A549 (cell line): Measurements from ENCODE around the gene PBXIP1. TPM values are rescaled to one million over a fixed set of nuclear protein-coding genes. Genes with fewer than 3 reads are reported as not detected.

Source experiments
- ATAC-seq, 2 experiments: fragments of 200-7000 bp in 1 of 2; fragments of >200 bp in 1 of 2; cut with Nextera tagmentation in 1 of 2; cut with Tn5 transposase in 1 of 2; 3 replicates each; pipeline versions ENCODE4 v1.8.0 to v1.9.1; 2018 to 2020; ENCODE audit warnings: mild to moderate bottlenecking in 1 of 2, moderate library complexity in 1 of 2
- CTCF ChIA-PET: fragments of 300-600 bp; sonication (Branson Sonifier 250); formaldehyde crosslinking; extraction: SDS; loops from one replicate; lab custom pipeline; 2021; ENCODE audit warnings: antibody characterized with exemption, inconsistent platforms; lab: Yijun Ruan, JAX
- POLR2A ChIA-PET: fragments of 350-600 bp; formaldehyde crosslinking; extraction: SDS; loops from one replicate; lab custom pipeline; 2021; ENCODE audit warnings: antibody characterized with exemption, inconsistent platforms; lab: Yijun Ruan, JAX
- DNase-seq, 2 experiments: peaks; one replicate each; pipeline versions ENCODE4 v3.0.0 to v3.0.0-alpha.2; 2011 to 2016; ENCODE audit warnings: low read depth in 1 of 2, low spot score in 1 of 2
- FAIRE-seq: peaks from 2 replicates; lab custom pipeline; 2011; peaks lifted over from hg19 to GRCh38; lab: Jason Lieb, UNC
- H3K27ac ChIP-seq, 2 experiments: fragments of >200 bp; sonication (Bioruptor Twin); formaldehyde crosslinking; 3 replicates each; pipeline ENCODE4 v1.5.1; 2016 to 2017
- H3K4me1 ChIP-seq: fragments of >200 bp; sonication (Bioruptor Twin); formaldehyde crosslinking; 3 replicates; pipeline ENCODE4 v1.6.1; 2016
- H3K4me2 ChIP-seq: fragments of >200 bp; sonication (Bioruptor Twin); formaldehyde crosslinking; 3 replicates; pipeline ENCODE4 v1.6.1; 2016
- H3K4me3 ChIP-seq: fragments of >200 bp; sonication (Bioruptor Twin); formaldehyde crosslinking; 3 replicates; pipeline ENCODE4 v1.5.1; 2016
- H3K9me3 ChIP-seq: fragments of >200 bp; sonication (Bioruptor Twin); formaldehyde crosslinking; 3 replicates; pipeline ENCODE4 v1.6.1; 2016
- BCL3 ChIP-seq: fragments of >200 bp; sonication (Bioruptor Twin); formaldehyde crosslinking; IDR thresholded peaks from 3 replicates; pipeline ENCODE4 v1.6.1; 2016
- CHD2 ChIP-seq: fragments of 150-350 bp; IDR thresholded peaks from 2 replicates; pipeline ENCODE4 v1.6.1; 2014; ENCODE audit warnings: low read length; ENCODE audit not compliant: partially characterized antibody
- CHD4 ChIP-seq: fragments of 200-600 bp; sonication (generic); IDR thresholded peaks from 2 replicates; pipeline ENCODE4 v1.6.1; 2016; ENCODE audit warnings: antibody characterized with exemption, mild to moderate bottlenecking, borderline replicate concordance
- CTCF ChIP-seq: fragments of >200 bp; sonication (Bioruptor Twin); formaldehyde crosslinking; IDR thresholded peaks from 3 replicates; pipeline ENCODE4 v1.5.1; 2016
- ESRRA ChIP-seq: fragments of 150-350 bp; IDR thresholded peaks from 2 replicates; pipeline ENCODE4 v1.6.1; 2014; ENCODE audit warnings: mild to moderate bottlenecking, low read length, borderline replicate concordance
- HOXA7 ChIP-seq: fragments of 250-450 bp; sonication (Bioruptor Pico); IDR thresholded peaks from 2 replicates; pipeline ENCODE4 v1.5.0; 2020; ENCODE audit warnings: mild to moderate bottlenecking, moderate library complexity
- KDM1A ChIP-seq: fragments of 200-600 bp; sonication (generic); IDR thresholded peaks from 2 replicates; pipeline ENCODE4 v1.6.1; 2016; ENCODE audit warnings: low read depth, mild to moderate bottlenecking
- MAFK ChIP-seq: fragments of 450-650 bp; IDR thresholded peaks from 2 replicates; pipeline ENCODE4 v1.6.1; 2014; ENCODE audit not compliant: partially characterized antibody
- MYC ChIP-seq: IDR thresholded peaks from 2 replicates; pipeline ENCODE4 v1.6.1; 2012; ENCODE audit warnings: mild to moderate bottlenecking, inconsistent platforms, low read length, improper control_type of control experiment, borderline replicate concordance
- NPAS2 ChIP-seq: fragments of 250-450 bp; sonication (Bioruptor Pico); IDR thresholded peaks from 2 replicates; pipeline ENCODE4 v1.8.0; 2022; ENCODE audit warnings: mild to moderate bottlenecking, moderate library complexity, borderline replicate concordance
- NR3C1 ChIP-seq: fragments of >200 bp; sonication (Bioruptor Twin); formaldehyde crosslinking; IDR thresholded peaks from 3 replicates; pipeline ENCODE4 v1.6.1; 2017
- POLR2AphosphoS2 ChIP-seq: conservative IDR thresholded peaks from 2 replicates; pipeline ENCODE4 v1.6.1; 2012; ENCODE audit warnings: low read length, improper control_type of control experiment, inconsistent platforms
- RAD21 ChIP-seq, 2 experiments: fragments of >200 bp in 1 of 2; sonication (Bioruptor Twin) in 1 of 2; formaldehyde crosslinking in 1 of 2; IDR thresholded peaks in 1 of 2; conservative IDR thresholded peaks in 1 of 2; 2 replicates in 1 of 2; 3 replicates in 1 of 2; pipeline ENCODE4 v1.6.1; 2012 to 2018; ENCODE audit warnings: inconsistent platforms in 1 of 2
- SMC3 ChIP-seq: fragments of >200 bp; sonication (Bioruptor Twin); formaldehyde crosslinking; IDR thresholded peaks from 3 replicates; pipeline ENCODE4 v1.6.1; 2018; ENCODE audit warnings: inconsistent platforms
- ZNF302 ChIP-seq: fragments of 250-450 bp; sonication (Bioruptor Pico); IDR thresholded peaks from 2 replicates; pipeline ENCODE4 v1.9.0; 2021; ENCODE audit warnings: inconsistent platforms, mild to moderate bottlenecking, moderate library complexity
- WGBS: methylation state at CpG from one replicate; pipeline ENCODE4 v1.1.6; 2017; ENCODE audit errors: missing lambda C conversion rate; 5-methylcytosine and 5-hydroxymethylcytosine counted together
- polyA plus RNA-seq, 4 experiments: library from polyadenylated mRNA; depleted of rRNA in 3 of 4; stranded (reverse); fragments of >200 nt; fragmentation: RNase III in 1 of 4; extraction: RNeasy Plus Mini Kit Qiagen cat#74134 plus additional on column Dnase treatment in 1 of 4; gene quantifications; 2 replicates in 3 of 4; 3 replicates in 1 of 4; pipeline ENCODE4 v1.2.3, GENCODE V29; 2011 to 2017

The PBXIP1 gene
- polyA plus RNA-seq, 2 of the 4 experiments (the other 2 are of a cell fraction) = 15.0 to 20.8 TPM

- H3K4me1 ChIP-seq = no peaks in the 10 kb centered on the region
- no peak overlapping the region for H3K4me3 ChIP-seq
- DNase-seq (no peak), FAIRE-seq (no peak), ATAC-seq (no peak)
- no peak overlapping the region for H3K4me2 ChIP-seq
- no peak overlapping the region for H3K27ac ChIP-seq
- ChIA-PET CTCF (interaction anchor here (0.7 to 2.5 kb wide), 26 partner anchors 9 to 499 kb away, joined by 3 to 14 read pairs (median 4); no protein-coding TSS in a partner anchor), POLR2A (interaction anchor here (0.8 to 1.1 kb wide), 2 partner anchors 8 to 26 kb away, joined by 3 to 4 read pairs; partner anchors contain the start of genes PMVK and SHC1)
- no peak for TF ChIP-seq BCL3
- TF ChIP-seq POLR2AphosphoS2 = no peak
- no peak for TF ChIP-seq ZNF302 (CRISPR knock-in tag)
- no peak for TF ChIP-seq NPAS2
- TF ChIP-seq MYC = no peak
- TF ChIP-seq KDM1A = no peak
- 55% methylated on average over 9 of the region's 9 CpGs for WGBS
- H3K9me3 ChIP-seq = no peaks in the 10 kb centered on the region
Observed at GRCh38 chr1:154944401-154945159, 11.3 kb downstream of the PBXIP1 start.

GRCh38 chr1:154943649-154944400 is 12.1 kb downstream of the PBXIP1 start:
- TF ChIP-seq SMC3 = peak; percentile 75
- TF ChIP-seq CHD4 = no peak
- TF ChIP-seq CTCF = peak; percentile 85
- no peak for TF ChIP-seq ESRRA
- peak; percentile 81 to 84 for TF ChIP-seq RAD21 (conservative IDR thresholded peaks at IDR 0.05 in 1 of 2, IDR thresholded peaks at IDR 0.05 in 1 of 2)
- ATAC-seq (peak; percentile 71 to 85; a peak in 5 of 6 replicates), FAIRE-seq (no peak), DNase-seq (peak; percentile 42 to 70)
- Histone ChIP-seq H3K4me3 (no peak overlapping the region), H3K27ac (no peak overlapping the region), H3K9me3 (no peaks in the 10 kb centered on the region), H3K4me1 (no peaks in the 10 kb centered on the region), H3K4me2 (no peak overlapping the region)
- POLR2A ChIA-PET = interaction anchor here (1.1 kb wide), 1 partner anchor 27 kb away, joined by 3 read pairs; the partner anchor contains the start of gene SHC1
- CTCF ChIA-PET = interaction anchor here (0.7 to 2.5 kb wide), 25 partner anchors 8 to 499 kb away, joined by 3 to 14 read pairs (median 3); no protein-coding TSS in a partner anchor
- WGBS = 15% methylated on average over 6 of the region's 6 CpGs

GRCh38 chr1:154941333-154942013 is 14.4 kb downstream of the PBXIP1 start:
- no peak overlapping the region for H3K4me3 ChIP-seq
- no peak for TF ChIP-seq HOXA7 (CRISPR knock-in tag)
- TF ChIP-seq CHD2 = no peak
- TF ChIP-seq NR3C1 = no peak
- TF ChIP-seq MAFK = no peak
- 82% methylated on average over 2 of the region's 5 CpGs for WGBS
- ChIA-PET POLR2A (no interaction called here), CTCF (interaction anchor here (1.1 to 1.4 kb wide), 2 partner anchors 76 to 462 kb away, joined by 3 read pairs; no protein-coding TSS in a partner anchor)
- H3K9me3 ChIP-seq = no peaks in the 10 kb centered on the region
- H3K27ac ChIP-seq = peak overlapping the region in 1 of 2 experiments; percentile 27; a peak in 1 of 6 replicates
- H3K4me2 ChIP-seq = no peak overlapping the region
- H3K4me1 ChIP-seq = peaks cover 7% of the 10 kb centered on the region; the same call in 2 of the 3 replicates
- FAIRE-seq (no peak), ATAC-seq (no peak), DNase-seq (no peak)
